Measurements from ENCODE around the gene ANKUB1. TPM values are rescaled to one million over a fixed set of nuclear protein-coding genes. Genes with fewer than 3 reads are reported as not detected.
A peak's percentile ranks its signal among the peaks of the same experiment; 100 is the strongest.

Gene ANKUB1
- total RNA-seq, 1 donor from 2014 or later, result not detected

GRCh38 chr3:149815728-149816127 is 23.4 kb upstream of the ANKUB1 start:
- Histone ChIP-seq H3K9me3 (ENCODE audit: low read depth) (no peaks in the 10 kb centered on the region), H3K9ac (no peak overlapping the region), H3K4me2 (no peak overlapping the region), H3K4me1 (peaks cover 13% of the 10 kb centered on the region), H3K79me2 (ENCODE audit: low read depth) (peaks cover 69% of the 10 kb centered on the region), H3F3A (ENCODE audit: low read depth) (peaks cover 31% of the 10 kb centered on the region), H4K20me1 (ENCODE audit: low read depth) (peaks cover 29% of the 10 kb centered on the region), H2AFZ (replicated peaks) (no peak overlapping the region), H3K27ac (no peak overlapping the region), H3K36me3 (no peaks in the 10 kb centered on the region), H3K4me3 (no peak overlapping the region), H3K27me3 (no peaks in the 10 kb centered on the region)
- Mint-ChIP-seq H3K27me3 (ENCODE audit: insufficient read depth, low read depth) (peaks cover 2% of the 10 kb centered on the region), H3K27ac (no peak overlapping the region), H3K4me1 (peaks cover 24% of the 10 kb centered on the region), H3K9me3 (peaks cover 6% of the 10 kb centered on the region), H3K36me3 (peaks cover 4% of the 10 kb centered on the region), H3K4me3 (peak overlapping the region; percentile 22)
- no peak for TF ChIP-seq CTCF (IDR thresholded peaks at IDR 0.05)
- TF ChIP-seq EZH2phosphoT487 (IDR thresholded peaks at IDR 0.05), result no peak
- TF ChIP-seq EZH2 (IDR thresholded peaks at IDR 0.05), result no peak
- no peak for DNase-seq (ENCODE audit: low spot score)

- no peaks in the 10 kb centered on the region for H3K36me3 ChIP-seq
- H3K27ac ChIP-seq, result no peak overlapping the region
- H3K4me2 ChIP-seq, result peak overlapping the region; percentile 96
- no peak overlapping the region for H2AFZ ChIP-seq (replicated peaks)
- peaks cover 31% of the 10 kb centered on the region for H3F3A ChIP-seq (ENCODE audit: low read depth)
- no peak for TF ChIP-seq EZH2 (IDR thresholded peaks at IDR 0.05)
- TF ChIP-seq EZH2phosphoT487 (IDR thresholded peaks at IDR 0.05), result no peak
- TF ChIP-seq CTCF (IDR thresholded peaks at IDR 0.05), result no peak
- Mint-ChIP-seq H3K4me3 (peak overlapping the region; percentile 99), H3K9me3 (peaks cover 5% of the 10 kb centered on the region), H3K4me1 (peaks cover 24% of the 10 kb centered on the region), H3K36me3 (peaks cover 4% of the 10 kb centered on the region), H3K27me3 (ENCODE audit: insufficient read depth, low read depth) (peaks cover 2% of the 10 kb centered on the region), H3K27ac (no peak overlapping the region)
- H3K9ac ChIP-seq, result no peak overlapping the region
- peaks cover 65% of the 10 kb centered on the region for H3K79me2 ChIP-seq (ENCODE audit: low read depth)
- H3K27me3 ChIP-seq, result no peaks in the 10 kb centered on the region
- no peaks in the 10 kb centered on the region for H3K9me3 ChIP-seq (ENCODE audit: low read depth)
- no peak overlapping the region for H3K4me3 ChIP-seq
- peaks cover 29% of the 10 kb centered on the region for H4K20me1 ChIP-seq (ENCODE audit: low read depth)
- peaks cover 13% of the 10 kb centered on the region for H3K4me1 ChIP-seq
- no peak for DNase-seq (ENCODE audit: low spot score)
Measured at GRCh38 chr3:149815321-149815720, 23.0 kb upstream of the ANKUB1 start.

- Histone ChIP-seq H2AFZ (replicated peaks) (peak overlapping the region; percentile 98), H3K4me2 (peak overlapping the region; percentile 96), H3K4me3 (peak overlapping the region; percentile 74), H4K20me1 (ENCODE audit: low read depth) (peaks cover 29% of the 10 kb centered on the region), H3F3A (ENCODE audit: low read depth) (peaks cover 31% of the 10 kb centered on the region), H3K9me3 (ENCODE audit: low read depth) (no peaks in the 10 kb centered on the region), H3K79me2 (ENCODE audit: low read depth) (peaks cover 48% of the 10 kb centered on the region), H3K27ac (peak overlapping the region; percentile 48), H3K27me3 (no peaks in the 10 kb centered on the region), H3K9ac (no peak overlapping the region), H3K4me1 (peaks cover 13% of the 10 kb centered on the region), H3K36me3 (no peaks in the 10 kb centered on the region)
- no peaks in the 10 kb centered on the region for H3K9me3 Mint-ChIP-seq
- H3K4me1 Mint-ChIP-seq, result peaks cover 24% of the 10 kb centered on the region
- TF ChIP-seq EZH2phosphoT487 (IDR thresholded peaks at IDR 0.05), result no peak
- no peak for TF ChIP-seq CTCF (IDR thresholded peaks at IDR 0.05)
- peak overlapping the region; percentile 99 for H3K4me3 Mint-ChIP-seq
- H3K36me3 Mint-ChIP-seq, result peaks cover 4% of the 10 kb centered on the region
- peaks cover 2% of the 10 kb centered on the region for H3K27me3 Mint-ChIP-seq (ENCODE audit: insufficient read depth, low read depth)
- peak; percentile 64 for DNase-seq (ENCODE audit: low spot score)
- H3K27ac Mint-ChIP-seq, result peak overlapping the region; percentile 96
Measured at GRCh38 chr3:149813367-149814281, 21.3 kb upstream of the ANKUB1 start.

Data from neural progenitor cell (in vitro differentiated cells).